ENCODE results near the gene OLIG2. TPM values are rescaled to one million over a fixed set of nuclear protein-coding genes. Genes with fewer than 3 reads are reported as not detected.
A peak's percentile ranks its signal among the peaks of the same experiment; 100 is the strongest.

Gene OLIG2
- total RNA-seq, 4 donors from 2014 or later = not detected

GRCh38 chr21:33055991-33056390 lies 30.3 kb downstream of the OLIG2 start:
- Histone ChIP-seq H3K27me3 (peaks cover 32% of the 10 kb centered on the region), H3K9me3 (no peaks in the 10 kb centered on the region), H3K4me3 (no peak overlapping the region), H3K27ac (no peak overlapping the region), H3K4me1 (no peaks in the 10 kb centered on the region), H3K36me3 (no peaks in the 10 kb centered on the region)
- ATAC-seq = no peak
- TF ChIP-seq CTCF (IDR thresholded peaks at IDR 0.05) (no peak), POLR2AphosphoS5 (IDR thresholded peaks at IDR 0.05) (no peak), EP300 (IDR thresholded peaks at IDR 0.05) (no peak), POLR2A (IDR thresholded peaks at IDR 0.05) (no peak)
- WGBS, 2 donors (ENCODE audit: low coverage in 1 of 2) = 60 to 63% methylated on average over 1 to 3 of the region's 5 CpGs

- ATAC-seq = no peak
- no peaks in the 10 kb centered on the region for H3K4me1 ChIP-seq
- no peak overlapping the region for H3K27ac ChIP-seq
- TF ChIP-seq EP300 (IDR thresholded peaks at IDR 0.05) = no peak
- no peak for TF ChIP-seq CTCF (IDR thresholded peaks at IDR 0.05)
- no peak for TF ChIP-seq POLR2AphosphoS5 (IDR thresholded peaks at IDR 0.05)
- TF ChIP-seq POLR2A (IDR thresholded peaks at IDR 0.05) = no peak
- 67 to 86% methylated on average over 2 to 3 of the region's 11 CpGs for WGBS, 2 donors (ENCODE audit: low coverage in 1 of 2)
- no peaks in the 10 kb centered on the region for H3K36me3 ChIP-seq
- no peaks in the 10 kb centered on the region for H3K9me3 ChIP-seq
- H3K4me3 ChIP-seq = no peak overlapping the region
- H3K27me3 ChIP-seq = peaks cover 47% of the 10 kb centered on the region
These were observed 31.7 kb downstream of the OLIG2 start for GRCh38 chr21:33057385-33057940.

GRCh38 chr21:33058527-33058926 lies 32.8 kb downstream of the OLIG2 start:
- Histone ChIP-seq H3K4me1 (no peaks in the 10 kb centered on the region), H3K36me3 (no peaks in the 10 kb centered on the region), H3K4me3 (no peak overlapping the region), H3K27ac (no peak overlapping the region), H3K9me3 (no peaks in the 10 kb centered on the region), H3K27me3 (peaks cover 52% of the 10 kb centered on the region)
- no peak for ATAC-seq
- TF ChIP-seq POLR2A (IDR thresholded peaks at IDR 0.05) (no peak), EP300 (IDR thresholded peaks at IDR 0.05) (no peak), CTCF (IDR thresholded peaks at IDR 0.05) (no peak), POLR2AphosphoS5 (IDR thresholded peaks at IDR 0.05) (no peak)
- WGBS, 2 donors (ENCODE audit: low coverage in 1 of 2) = 25 to 39% methylated on average over 2 of the region's 6 CpGs

GRCh38 chr21:33058957-33059356 lies 33.2 kb downstream of the OLIG2 start:
- 53 to 65% methylated on average over 6 of the region's 6 CpGs for WGBS, 2 donors (ENCODE audit: low coverage in 1 of 2)
- no peak overlapping the region for H3K4me3 ChIP-seq
- no peaks in the 10 kb centered on the region for H3K36me3 ChIP-seq
- ATAC-seq = no peak
- H3K9me3 ChIP-seq = no peaks in the 10 kb centered on the region
- TF ChIP-seq EP300 (IDR thresholded peaks at IDR 0.05) (no peak), POLR2AphosphoS5 (IDR thresholded peaks at IDR 0.05) (no peak), POLR2A (IDR thresholded peaks at IDR 0.05) (no peak), CTCF (IDR thresholded peaks at IDR 0.05) (no peak)
- no peak overlapping the region for H3K27ac ChIP-seq
- no peaks in the 10 kb centered on the region for H3K4me1 ChIP-seq
- H3K27me3 ChIP-seq = peaks cover 53% of the 10 kb centered on the region

- WGBS, 2 donors (ENCODE audit: low coverage in 1 of 2) = 21 to 25% methylated on average over 2 of the region's 2 CpGs
These were observed 33.7 kb downstream of the OLIG2 start for GRCh38 chr21:33059380-33059841.

More at GRCh38 chr21:33059380-33059841, 33.7 kb downstream of the OLIG2 start:
- no peak overlapping the region for H3K27ac ChIP-seq
- no peaks in the 10 kb centered on the region for H3K36me3 ChIP-seq
- peak; percentile 59 for ATAC-seq
- H3K4me1 ChIP-seq = no peaks in the 10 kb centered on the region
- H3K4me3 ChIP-seq = no peak overlapping the region
- TF ChIP-seq POLR2AphosphoS5 (IDR thresholded peaks at IDR 0.05) (no peak), EP300 (IDR thresholded peaks at IDR 0.05) (no peak), CTCF (IDR thresholded peaks at IDR 0.05) (no peak), POLR2A (IDR thresholded peaks at IDR 0.05) (no peak)
- H3K9me3 ChIP-seq = no peaks in the 10 kb centered on the region
- peaks cover 58% of the 10 kb centered on the region for H3K27me3 ChIP-seq

Measured in gastroesophageal sphincter (tissue), 4 donors.